Sciatic nerve (tissue), 2 donors: Measurements from ENCODE around the gene SERPING1. TPM values are rescaled to one million over a fixed set of nuclear protein-coding genes. Genes with fewer than 3 reads are reported as not detected.

Source experiments
- ATAC-seq: fragments of 200-7000 bp; cut with Tn5 transposase; one replicate; pipeline ENCODE4 v1.9.1; 2020; ENCODE audit warnings: mild to moderate bottlenecking, moderate library complexity
- DNase-seq: peaks from one replicate; pipeline ENCODE4 v3.0.0-alpha.2; 2020; ENCODE audit warnings: low spot score
- intact Hi-C: fragments of 100-400 bp; cut with DNase I; formaldehyde crosslinking; loops from one replicate; pipeline ENCODE4 v1.14.2; 2022
- total RNA-seq: library from RNA; stranded (reverse); fragmentation: NEBNext Ultra II Directional; extraction: Animal tissue kit (Norgen Biotek cat#: 25700); gene quantifications from one replicate; pipeline ENCODE4 v1.2.1, GENCODE V29; 2021
- donor health status: DM: no; HTN: no; CAD: no.
- donor health status: DM: no; HTN: no; CAD: no.

SERPING1 gene
- total RNA-seq, 1 donor from 2014 or later: 701 TPM

GRCh38 chr11:57588046-57588710 is 9.3 kb upstream of the SERPING1 start:
- no peak for DNase-seq
- ATAC-seq: peak; percentile 44
- intact Hi-C loops: no loop called here

GRCh38 chr11:57596266-57596885 is 1.1 kb upstream of the SERPING1 start:
- intact Hi-C loops: no loop called here
- ATAC-seq (no peak), DNase-seq (no peak)

- intact Hi-C loops: no loop called here
- DNase-seq: peak; percentile 91
- peak; percentile 97 for ATAC-seq
Observed at GRCh38 chr11:57597916-57598830, 688 bp downstream of the SERPING1 start.

GRCh38 chr11:57598831-57599155 is 1.3 kb downstream of the SERPING1 start:
- peak; percentile 62 for DNase-seq
- peak; percentile 44 for ATAC-seq
- intact Hi-C loops: no loop called here

- intact Hi-C loops: no loop called here
- ATAC-seq (no peak), DNase-seq (no peak)
Observed at GRCh38 chr11:57599381-57599780, 1.9 kb downstream of the SERPING1 start.

- no peak for DNase-seq
- intact Hi-C loops: no loop called here
- no peak for ATAC-seq
Observed at GRCh38 chr11:57601297-57601696, 3.8 kb downstream of the SERPING1 start.

GRCh38 chr11:57604296-57605027 is 7.0 kb downstream of the SERPING1 start:
- intact Hi-C loops: no loop called here
- no peak for DNase-seq
- no peak for ATAC-seq

- DNase-seq: no peak
- ATAC-seq: no peak
- intact Hi-C loops: no loop called here
Observed at GRCh38 chr11:57605028-57605420, 7.5 kb downstream of the SERPING1 start.

GRCh38 chr11:57610170-57610569 is 12.7 kb downstream of the SERPING1 start:
- ATAC-seq: no peak
- intact Hi-C loops: no loop called here
- DNase-seq: no peak

- no peak for DNase-seq
- peak; percentile 10 for ATAC-seq
- intact Hi-C loops: no loop called here
Observed at GRCh38 chr11:57614234-57614772, 16.8 kb downstream of the SERPING1 start.

- DNase-seq: no peak
- intact Hi-C loops: no loop called here
- no peak for ATAC-seq
Observed at GRCh38 chr11:57615308-57615707, 17.8 kb downstream of the SERPING1 start.

GRCh38 chr11:57616595-57616994 is 19.1 kb downstream of the SERPING1 start:
- no peak for ATAC-seq
- intact Hi-C loops: no loop called here
- no peak for DNase-seq

GRCh38 chr11:57618438-57618837 is 21.0 kb downstream of the SERPING1 start:
- no peak for DNase-seq
- ATAC-seq: no peak
- intact Hi-C loops: no loop called here

GRCh38 chr11:57619331-57619730 is 21.8 kb downstream of the SERPING1 start:
- DNase-seq (no peak), ATAC-seq (no peak)
- intact Hi-C loops: no loop called here

GRCh38 chr11:57620467-57620866 is 23.0 kb downstream of the SERPING1 start:
- DNase-seq: no peak
- intact Hi-C loops: no loop called here
- no peak for ATAC-seq

- no peak for DNase-seq
- no peak for ATAC-seq
- intact Hi-C loops: no loop called here
Observed at GRCh38 chr11:57622263-57622662, 24.8 kb downstream of the SERPING1 start.

- intact Hi-C loops: no loop called here
- DNase-seq (no peak), ATAC-seq (no peak)
Observed at GRCh38 chr11:57624864-57625263, 27.4 kb downstream of the SERPING1 start.

- intact Hi-C loops: no loop called here
- no peak for DNase-seq
Observed at GRCh38 chr11:57626895-57627294, 29.4 kb downstream of the SERPING1 start.

GRCh38 chr11:57630171-57630570 is 32.7 kb downstream of the SERPING1 start:
- DNase-seq (no peak), ATAC-seq (no peak)
- intact Hi-C loops: no loop called here

More at GRCh38 chr11:57626895-57627294, 29.4 kb downstream of the SERPING1 start:
- no peak for ATAC-seq
